Suprapubic skin (tissue), 4 donors: ENCODE results near the gene CAMTA1. TPM values are rescaled to one million over a fixed set of nuclear protein-coding genes. Genes with fewer than 3 reads are reported as not detected.

Source experiments
- DNase-seq, 2 donors: peaks; one replicate each; pipeline ENCODE4 v3.0.0-alpha.2; 2019; ENCODE audit warnings: low spot score in 2 of 2
- H3K27ac ChIP-seq: fragments of 200-600 bp; sonication (generic); one replicate; pipeline ENCODE4 v1.5.1; 2019
- H3K27me3 ChIP-seq: fragments of 200-600 bp; sonication (generic); one replicate; pipeline ENCODE4 v1.5.1; 2019
- H3K36me3 ChIP-seq: fragments of 200-600 bp; sonication (generic); one replicate; pipeline ENCODE4 v1.5.1; 2019
- H3K4me1 ChIP-seq: fragments of 200-600 bp; sonication (generic); one replicate; pipeline ENCODE4 v1.5.1; 2019
- H3K4me3 ChIP-seq: fragments of 200-600 bp; sonication (generic); one replicate; pipeline ENCODE4 v1.5.1; 2019; ENCODE audit warnings: mild to moderate bottlenecking
- H3K9me3 ChIP-seq: fragments of 200-600 bp; sonication (generic); one replicate; pipeline ENCODE4 v1.5.1; 2019
- EP300 ChIP-seq: sonication (generic); formaldehyde crosslinking; IDR thresholded peaks from one replicate; pipeline ENCODE4 v1.6.1; 2017; ENCODE audit warnings: antibody characterized with exemption
- POLR2A ChIP-seq, 2 donors: fragments of 450-650 bp; IDR thresholded peaks; one replicate each; pipeline ENCODE4 v1.6.1; 2017; ENCODE audit warnings: antibody characterized with exemption in 2 of 2, mild to moderate bottlenecking in 2 of 2, moderate library complexity in 2 of 2
- POLR2AphosphoS5 ChIP-seq, 3 donors: sonication (generic); formaldehyde crosslinking; IDR thresholded peaks; one replicate each; pipeline ENCODE4 v1.6.1; 2017; ENCODE audit warnings: antibody characterized with exemption in 3 of 3
- WGBS: methylation state at CpG from one replicate; pipeline ENCODE4 v1.1.5; 2018; 5-methylcytosine and 5-hydroxymethylcytosine counted together
- total RNA-seq, 4 donors: library from RNA; depleted of rRNA; stranded (reverse); fragments of >200 nt; gene quantifications; one replicate each; pipeline ENCODE4 v1.1.0, GENCODE V29; 2016
- TF ChIP-seq, protein P1 (sequence below), 2 donors: fragments of 200-600 bp in 1 of 2; fragments of 450-650 bp in 1 of 2; sonication (generic) in 1 of 2; IDR thresholded peaks; one replicate each; pipeline ENCODE4 v1.5.1; 2016 to 2019; ENCODE audit warnings: antibody characterized with exemption in 2 of 2, mild to moderate bottlenecking in 1 of 2, moderate library complexity in 1 of 2

Gene CAMTA1
- total RNA-seq, 4 donors from 2014 or later: 40.4 to 54.1 (median 46.6) TPM

DNA sequence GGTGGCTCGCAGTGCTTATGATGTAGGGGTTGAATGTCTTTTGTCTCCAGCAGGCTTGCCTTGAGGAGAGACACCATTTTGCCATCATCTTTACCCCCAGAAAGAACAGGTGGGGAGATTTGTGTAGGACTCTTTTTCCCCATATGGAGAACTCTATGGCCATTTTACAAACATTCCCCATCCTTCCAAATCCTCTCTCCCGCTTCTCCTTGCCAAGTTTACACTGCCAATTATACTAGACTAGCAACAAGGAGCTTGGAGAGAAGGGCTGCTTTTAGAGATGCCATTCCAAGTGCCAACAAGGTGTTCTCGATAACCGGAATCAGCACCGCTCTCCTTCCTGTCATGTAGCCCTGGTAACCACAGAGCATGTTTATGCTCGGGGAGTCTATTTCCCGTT, 233.1 kb downstream of the CAMTA1 start:
- DNase-seq: no peak
- H3K9me3 ChIP-seq: no peaks in the 10 kb centered on the region
- H3K27ac ChIP-seq: no peak overlapping the region
- no peaks in the 10 kb centered on the region for H3K4me1 ChIP-seq
- TF ChIP-seq EP300: no peak
- TF ChIP-seq POLR2AphosphoS5 (IDR thresholded peaks at IDR 0.05): no peak
- TF ChIP-seq POLR2A (IDR thresholded peaks at IDR 0.05): no peak
- TF ChIP-seq, protein P1, sequence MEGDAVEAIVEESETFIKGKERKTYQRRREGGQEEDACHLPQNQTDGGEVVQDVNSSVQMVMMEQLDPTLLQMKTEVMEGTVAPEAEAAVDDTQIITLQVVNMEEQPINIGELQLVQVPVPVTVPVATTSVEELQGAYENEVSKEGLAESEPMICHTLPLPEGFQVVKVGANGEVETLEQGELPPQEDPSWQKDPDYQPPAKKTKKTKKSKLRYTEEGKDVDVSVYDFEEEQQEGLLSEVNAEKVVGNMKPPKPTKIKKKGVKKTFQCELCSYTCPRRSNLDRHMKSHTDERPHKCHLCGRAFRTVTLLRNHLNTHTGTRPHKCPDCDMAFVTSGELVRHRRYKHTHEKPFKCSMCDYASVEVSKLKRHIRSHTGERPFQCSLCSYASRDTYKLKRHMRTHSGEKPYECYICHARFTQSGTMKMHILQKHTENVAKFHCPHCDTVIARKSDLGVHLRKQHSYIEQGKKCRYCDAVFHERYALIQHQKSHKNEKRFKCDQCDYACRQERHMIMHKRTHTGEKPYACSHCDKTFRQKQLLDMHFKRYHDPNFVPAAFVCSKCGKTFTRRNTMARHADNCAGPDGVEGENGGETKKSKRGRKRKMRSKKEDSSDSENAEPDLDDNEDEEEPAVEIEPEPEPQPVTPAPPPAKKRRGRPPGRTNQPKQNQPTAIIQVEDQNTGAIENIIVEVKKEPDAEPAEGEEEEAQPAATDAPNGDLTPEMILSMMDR (IDR thresholded peaks at IDR 0.05): no peak
- H3K27me3 ChIP-seq: peaks cover 35% of the 10 kb centered on the region
- no peaks in the 10 kb centered on the region for H3K36me3 ChIP-seq
- WGBS: 85% methylated on average over 7 of the region's 7 CpGs
- H3K4me3 ChIP-seq: no peak overlapping the region

GRCh38 chr1:7018826-7019225, 233.6 kb downstream of the CAMTA1 start:
- Histone ChIP-seq H3K9me3 (no peaks in the 10 kb centered on the region), H3K36me3 (no peaks in the 10 kb centered on the region), H3K27me3 (peaks cover 35% of the 10 kb centered on the region), H3K27ac (no peak overlapping the region), H3K4me1 (no peaks in the 10 kb centered on the region), H3K4me3 (no peak overlapping the region)
- TF ChIP-seq POLR2A (IDR thresholded peaks at IDR 0.05) (no peak), EP300 (no peak), POLR2AphosphoS5 (IDR thresholded peaks at IDR 0.05) (no peak)
- TF ChIP-seq, protein P1 (IDR thresholded peaks at IDR 0.05): no peak
- 80% methylated on average over 12 of the region's 14 CpGs for WGBS
- no peak for DNase-seq

GRCh38 chr1:7019510-7019909, 234.3 kb downstream of the CAMTA1 start:
- TF ChIP-seq POLR2AphosphoS5 (IDR thresholded peaks at IDR 0.05): no peak
- TF ChIP-seq, protein P1 (IDR thresholded peaks at IDR 0.05): no peak
- no peak for TF ChIP-seq EP300
- TF ChIP-seq POLR2A (IDR thresholded peaks at IDR 0.05): no peak
- H3K27me3 ChIP-seq: peaks cover 35% of the 10 kb centered on the region
- 71% methylated on average over 9 of the region's 9 CpGs for WGBS

GRCh38 chr1:7022058-7022457, 236.8 kb downstream of the CAMTA1 start:
- Histone ChIP-seq H3K4me1 (no peaks in the 10 kb centered on the region), H3K4me3 (no peak overlapping the region), H3K9me3 (no peaks in the 10 kb centered on the region), H3K27ac (no peak overlapping the region), H3K27me3 (peaks cover 35% of the 10 kb centered on the region), H3K36me3 (no peaks in the 10 kb centered on the region)
- DNase-seq: no peak
- TF ChIP-seq, protein P1 (IDR thresholded peaks at IDR 0.05): no peak
- TF ChIP-seq POLR2A (IDR thresholded peaks at IDR 0.05) (no peak), POLR2AphosphoS5 (IDR thresholded peaks at IDR 0.05) (no peak), EP300 (no peak)
- 60% methylated on average over 3 of the region's 3 CpGs for WGBS

More at GRCh38 chr1:7019510-7019909, 234.3 kb downstream of the CAMTA1 start:
- no peaks in the 10 kb centered on the region for H3K4me1 ChIP-seq
- no peaks in the 10 kb centered on the region for H3K9me3 ChIP-seq
- H3K4me3 ChIP-seq: no peak overlapping the region
- H3K36me3 ChIP-seq: no peaks in the 10 kb centered on the region
- no peak overlapping the region for H3K27ac ChIP-seq
- no peak for DNase-seq

- H3K27me3 ChIP-seq: peaks cover 24% of the 10 kb centered on the region
- H3K9me3 ChIP-seq: no peaks in the 10 kb centered on the region
- 87% methylated on average over 7 of the region's 7 CpGs for WGBS
- H3K27ac ChIP-seq: no peak overlapping the region
- DNase-seq: no peak
- no peak overlapping the region for H3K4me3 ChIP-seq
- H3K4me1 ChIP-seq: no peaks in the 10 kb centered on the region
- TF ChIP-seq, protein P1 (IDR thresholded peaks at IDR 0.05): no peak
- no peak for TF ChIP-seq EP300
- TF ChIP-seq POLR2A (IDR thresholded peaks at IDR 0.05): no peak
- no peak for TF ChIP-seq POLR2AphosphoS5 (IDR thresholded peaks at IDR 0.05)
- H3K36me3 ChIP-seq: no peaks in the 10 kb centered on the region
Measured at GRCh38 chr1:7025013-7025412, 239.8 kb downstream of the CAMTA1 start.
